ENCODE results near the gene CCND2.

Gene CCND2

GRCh38 chr12:4288296-4289131 is 15.0 kb downstream of the CCND2 start:
- Histone ChIP-seq H3K36me3 (no peaks in the 10 kb centered on the region), H3K4me1 (peaks cover 17% of the 10 kb centered on the region), H3K9ac (no peak overlapping the region), H3K9me3 (no peaks in the 10 kb centered on the region), H3K27ac (no peak overlapping the region), H4K20me1 (no peaks in the 10 kb centered on the region), H3K4me3 (no peak overlapping the region), H3K4me2 (peak overlapping the region; percentile 73), H3K27me3 (no peaks in the 10 kb centered on the region)
- TF ChIP-seq Cebpa-rat (IDR thresholded peaks at IDR 0.05), result no peak

GRCh38 chr12:4289231-4289878 is 15.8 kb downstream of the CCND2 start:
- peak overlapping the region; percentile 73 for H3K4me2 ChIP-seq
- H3K9me3 ChIP-seq, result no peaks in the 10 kb centered on the region
- no peaks in the 10 kb centered on the region for H3K27me3 ChIP-seq
- H3K4me1 ChIP-seq, result peaks cover 17% of the 10 kb centered on the region
- peak overlapping the region; percentile 65; the same call in 1 of the 2 replicates for H3K27ac ChIP-seq
- TF ChIP-seq Cebpa-rat (IDR thresholded peaks at IDR 0.05), result no peak
- no peaks in the 10 kb centered on the region for H3K36me3 ChIP-seq
- H4K20me1 ChIP-seq, result no peaks in the 10 kb centered on the region
- H3K4me3 ChIP-seq, result no peak overlapping the region
- H3K9ac ChIP-seq, result peak overlapping the region; percentile 65; the same call in 1 of the 2 replicates

GRCh38 chr12:4289998-4290790 is 16.6 kb downstream of the CCND2 start:
- H3K4me3 ChIP-seq, result no peak overlapping the region
- peak overlapping the region; percentile 73; the same call in 1 of the 2 replicates for H3K4me2 ChIP-seq
- H3K27ac ChIP-seq, result peak overlapping the region; percentile 65; the same call in 1 of the 2 replicates
- H3K27me3 ChIP-seq, result no peaks in the 10 kb centered on the region
- no peaks in the 10 kb centered on the region for H3K36me3 ChIP-seq
- H3K9me3 ChIP-seq, result no peaks in the 10 kb centered on the region
- H3K9ac ChIP-seq, result no peak overlapping the region
- peaks cover 17% of the 10 kb centered on the region for H3K4me1 ChIP-seq
- no peaks in the 10 kb centered on the region for H4K20me1 ChIP-seq
- TF ChIP-seq Cebpa-rat (IDR thresholded peaks at IDR 0.05), result no peak

GRCh38 chr12:4292341-4293073 is 18.9 kb downstream of the CCND2 start:
- no peak for TF ChIP-seq Cebpa-rat (IDR thresholded peaks at IDR 0.05)

GRCh38 chr12:4293299-4293965 is 19.9 kb downstream of the CCND2 start:
- no peaks in the 10 kb centered on the region for H3K27me3 ChIP-seq
- no peak overlapping the region for H3K4me3 ChIP-seq
- peaks cover 16% of the 10 kb centered on the region for H3K4me1 ChIP-seq
- no peaks in the 10 kb centered on the region for H4K20me1 ChIP-seq
- no peaks in the 10 kb centered on the region for H3K36me3 ChIP-seq
- TF ChIP-seq Cebpa-rat (IDR thresholded peaks at IDR 0.05), result no peak
- H3K9ac ChIP-seq, result no peak overlapping the region
- H3K9me3 ChIP-seq, result no peaks in the 10 kb centered on the region
- no peak overlapping the region for H3K27ac ChIP-seq
- no peak overlapping the region for H3K4me2 ChIP-seq

More at GRCh38 chr12:4292341-4293073, 18.9 kb downstream of the CCND2 start:
- no peaks in the 10 kb centered on the region for H3K27me3 ChIP-seq
- H3K36me3 ChIP-seq, result no peaks in the 10 kb centered on the region
- no peaks in the 10 kb centered on the region for H4K20me1 ChIP-seq
- no peak overlapping the region for H3K9ac ChIP-seq
- no peak overlapping the region for H3K27ac ChIP-seq
- H3K4me3 ChIP-seq, result no peak overlapping the region
- H3K9me3 ChIP-seq, result no peaks in the 10 kb centered on the region
- peaks cover 17% of the 10 kb centered on the region for H3K4me1 ChIP-seq
- H3K4me2 ChIP-seq, result no peak overlapping the region

- Histone ChIP-seq H3K27ac (no peak overlapping the region), H3K4me2 (no peak overlapping the region), H3K27me3 (no peaks in the 10 kb centered on the region), H3K4me3 (no peak overlapping the region), H3K9me3 (no peaks in the 10 kb centered on the region), H3K4me1 (peaks cover 10% of the 10 kb centered on the region), H4K20me1 (no peaks in the 10 kb centered on the region), H3K36me3 (no peaks in the 10 kb centered on the region), H3K9ac (no peak overlapping the region)
- no peak for TF ChIP-seq Cebpa-rat (IDR thresholded peaks at IDR 0.05)
These were observed 20.5 kb downstream of the CCND2 start for GRCh38 chr12:4293966-4294505.

- Histone ChIP-seq H3K4me1 (no peaks in the 10 kb centered on the region), H3K36me3 (no peaks in the 10 kb centered on the region), H3K9me3 (no peaks in the 10 kb centered on the region), H3K27ac (no peak overlapping the region), H3K27me3 (no peaks in the 10 kb centered on the region), H3K4me2 (no peak overlapping the region), H3K9ac (no peak overlapping the region), H4K20me1 (no peaks in the 10 kb centered on the region), H3K4me3 (no peak overlapping the region)
- TF ChIP-seq Cebpa-rat (IDR thresholded peaks at IDR 0.05), result no peak
These were observed 23.2 kb downstream of the CCND2 start for GRCh38 chr12:4296751-4297150.

GRCh38 chr12:4297617-4298016 is 24.1 kb downstream of the CCND2 start:
- Histone ChIP-seq H4K20me1 (no peaks in the 10 kb centered on the region), H3K9me3 (no peaks in the 10 kb centered on the region), H3K4me3 (no peak overlapping the region), H3K27me3 (no peaks in the 10 kb centered on the region), H3K9ac (no peak overlapping the region), H3K4me2 (no peak overlapping the region), H3K4me1 (no peaks in the 10 kb centered on the region), H3K36me3 (no peaks in the 10 kb centered on the region), H3K27ac (no peak overlapping the region)
- no peak for TF ChIP-seq Cebpa-rat (IDR thresholded peaks at IDR 0.05)
